ENCODE measurements around the gene SDCBP2.

SDCBP2 gene

GRCh38 chr20:1287787-1288569, 41.0 kb downstream of the SDCBP2 start:
- TF ChIP-seq FOXP2 (optimal IDR thresholded peaks at IDR 0.05; ENCODE audit: borderline replicate concordance, extremely low read depth, extremely low read length, insufficient read depth), result no peak
- TF ChIP-seq, protein P1, sequence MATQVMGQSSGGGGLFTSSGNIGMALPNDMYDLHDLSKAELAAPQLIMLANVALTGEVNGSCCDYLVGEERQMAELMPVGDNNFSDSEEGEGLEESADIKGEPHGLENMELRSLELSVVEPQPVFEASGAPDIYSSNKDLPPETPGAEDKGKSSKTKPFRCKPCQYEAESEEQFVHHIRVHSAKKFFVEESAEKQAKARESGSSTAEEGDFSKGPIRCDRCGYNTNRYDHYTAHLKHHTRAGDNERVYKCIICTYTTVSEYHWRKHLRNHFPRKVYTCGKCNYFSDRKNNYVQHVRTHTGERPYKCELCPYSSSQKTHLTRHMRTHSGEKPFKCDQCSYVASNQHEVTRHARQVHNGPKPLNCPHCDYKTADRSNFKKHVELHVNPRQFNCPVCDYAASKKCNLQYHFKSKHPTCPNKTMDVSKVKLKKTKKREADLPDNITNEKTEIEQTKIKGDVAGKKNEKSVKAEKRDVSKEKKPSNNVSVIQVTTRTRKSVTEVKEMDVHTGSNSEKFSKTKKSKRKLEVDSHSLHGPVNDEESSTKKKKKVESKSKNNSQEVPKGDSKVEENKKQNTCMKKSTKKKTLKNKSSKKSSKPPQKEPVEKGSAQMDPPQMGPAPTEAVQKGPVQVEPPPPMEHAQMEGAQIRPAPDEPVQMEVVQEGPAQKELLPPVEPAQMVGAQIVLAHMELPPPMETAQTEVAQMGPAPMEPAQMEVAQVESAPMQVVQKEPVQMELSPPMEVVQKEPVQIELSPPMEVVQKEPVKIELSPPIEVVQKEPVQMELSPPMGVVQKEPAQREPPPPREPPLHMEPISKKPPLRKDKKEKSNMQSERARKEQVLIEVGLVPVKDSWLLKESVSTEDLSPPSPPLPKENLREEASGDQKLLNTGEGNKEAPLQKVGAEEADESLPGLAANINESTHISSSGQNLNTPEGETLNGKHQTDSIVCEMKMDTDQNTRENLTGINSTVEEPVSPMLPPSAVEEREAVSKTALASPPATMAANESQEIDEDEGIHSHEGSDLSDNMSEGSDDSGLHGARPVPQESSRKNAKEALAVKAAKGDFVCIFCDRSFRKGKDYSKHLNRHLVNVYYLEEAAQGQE (IDR thresholded peaks at IDR 0.05; ENCODE audit: insufficient read depth in 1 of 2, low read depth in 2 of 2, low read length in 2 of 2), result no peak
- no peak for TF ChIP-seq SIN3A (IDR thresholded peaks at IDR 0.05; ENCODE audit: borderline replicate concordance, insufficient read depth, low read length)
- no peak for TF ChIP-seq TAF1 (IDR thresholded peaks at IDR 0.05; ENCODE audit: borderline replicate concordance, insufficient read depth, low read length)
- TF ChIP-seq POLR2AphosphoS5 (IDR thresholded peaks at IDR 0.05; ENCODE audit: low read depth, low read length), result no peak

GRCh38 chr20:1287306-1287705, 41.6 kb downstream of the SDCBP2 start:
- no peak for TF ChIP-seq POLR2AphosphoS5 (IDR thresholded peaks at IDR 0.05; ENCODE audit: low read depth, low read length)

GRCh38 chr20:1286267-1287024, 42.5 kb downstream of the SDCBP2 start:
- TF ChIP-seq POLR2AphosphoS5 (IDR thresholded peaks at IDR 0.05; ENCODE audit: low read depth, low read length) (no peak), TAF1 (IDR thresholded peaks at IDR 0.05; ENCODE audit: borderline replicate concordance, insufficient read depth, low read length) (no peak), SIN3A (IDR thresholded peaks at IDR 0.05; ENCODE audit: borderline replicate concordance, insufficient read depth, low read length) (no peak), FOXP2 (optimal IDR thresholded peaks at IDR 0.05; ENCODE audit: borderline replicate concordance, extremely low read depth, extremely low read length, insufficient read depth) (no peak)
- TF ChIP-seq, protein P1 (IDR thresholded peaks at IDR 0.05; ENCODE audit: insufficient read depth in 1 of 2, low read depth in 2 of 2, low read length in 2 of 2), result no peak

- TF ChIP-seq, protein P1 (IDR thresholded peaks at IDR 0.05; ENCODE audit: insufficient read depth in 1 of 2, low read depth in 2 of 2, low read length in 2 of 2), result no peak
- TF ChIP-seq SIN3A (IDR thresholded peaks at IDR 0.05; ENCODE audit: borderline replicate concordance, insufficient read depth, low read length) (no peak), FOXP2 (optimal IDR thresholded peaks at IDR 0.05; ENCODE audit: borderline replicate concordance, extremely low read depth, extremely low read length, insufficient read depth) (no peak), POLR2AphosphoS5 (IDR thresholded peaks at IDR 0.05; ENCODE audit: low read depth, low read length) (no peak), TAF1 (IDR thresholded peaks at IDR 0.05; ENCODE audit: borderline replicate concordance, insufficient read depth, low read length) (no peak)
These were observed 45.1 kb downstream of the SDCBP2 start for GRCh38 chr20:1283522-1284510.

- TF ChIP-seq TAF1 (IDR thresholded peaks at IDR 0.05; ENCODE audit: borderline replicate concordance, insufficient read depth, low read length), result no peak
- no peak for TF ChIP-seq POLR2AphosphoS5 (IDR thresholded peaks at IDR 0.05; ENCODE audit: low read depth, low read length)
- no peak for TF ChIP-seq SIN3A (IDR thresholded peaks at IDR 0.05; ENCODE audit: borderline replicate concordance, insufficient read depth, low read length)
- no peak for TF ChIP-seq FOXP2 (optimal IDR thresholded peaks at IDR 0.05; ENCODE audit: borderline replicate concordance, extremely low read depth, extremely low read length, insufficient read depth)
- TF ChIP-seq, protein P1 (IDR thresholded peaks at IDR 0.05; ENCODE audit: insufficient read depth in 1 of 2, low read depth in 2 of 2, low read length in 2 of 2), result no peak
These were observed 46.0 kb downstream of the SDCBP2 start for GRCh38 chr20:1282966-1283365.
